Measurements from ENCODE around the gene RENBP.

- TF ChIP-seq PHF5A (CRISPR knock-in tag; IDR thresholded peaks at IDR 0.05; ENCODE audit: low read depth, unreplicated experiment) (no peak), FOXK1 (CRISPR knock-in tag; IDR thresholded peaks at IDR 0.05; ENCODE audit: borderline replicate concordance, low read depth) (no peak), SUZ12 (IDR thresholded peaks at IDR 0.05; ENCODE audit: low read depth, low read length) (no peak), HOMEZ (CRISPR knock-in tag; IDR thresholded peaks at IDR 0.05; ENCODE audit: low read depth) (no peak), EZH2 (conservative IDR thresholded peaks at IDR 0.05; ENCODE audit: low read depth, low read length) (no peak), ZNF292 (CRISPR knock-in tag; IDR thresholded peaks at IDR 0.05; ENCODE audit: borderline replicate concordance, low read depth) (no peak), GLI4 (CRISPR knock-in tag; IDR thresholded peaks at IDR 0.05; ENCODE audit: borderline replicate concordance) (no peak), POLR2AphosphoS5 (IDR thresholded peaks at IDR 0.05; ENCODE audit: low read depth, low read length) (no peak), USF2 (IDR thresholded peaks at IDR 0.05; ENCODE audit: low read depth, low read length) (no peak), USF2 (CRISPR knock-in tag; IDR thresholded peaks at IDR 0.05; ENCODE audit: borderline replicate concordance) (no peak), ZNF362 (CRISPR knock-in tag; IDR thresholded peaks at IDR 0.05; ENCODE audit: borderline replicate concordance) (no peak), POLR2G (IDR thresholded peaks at IDR 0.05; ENCODE audit: low read depth, low read length) (peak; percentile 20; the same call in 1 of the 2 replicates)
Observed at GRCh38 chrX:153927672-153927921, 16.8 kb downstream of the RENBP start.

Measured in HepG2 (cell line).